HEK293 (cell line): ENCODE measurements around the gene SCARB2.

ENCODE experiments used
- CTCF ChIA-PET: fragments of 350-600 bp; formaldehyde crosslinking; extraction: SDS; loops from one replicate; lab custom pipeline; 2021; ENCODE audit warnings: antibody characterized with exemption; lab: Yijun Ruan, JAX
- POLR2A ChIA-PET: fragments of 300-600 bp; formaldehyde crosslinking; extraction: SDS; loops from one replicate; lab custom pipeline; 2020; ENCODE audit warnings: antibody characterized with exemption, inconsistent platforms; lab: Yijun Ruan, JAX
- H3K27ac ChIP-seq: fragments of 200-500 bp; sonication (Bioruptor generic); 2 replicates; pipeline ENCODE4 v1.5.1; 2014; ENCODE audit warnings: low read depth, low read length, control low read depth, inconsistent platforms; ENCODE audit errors: extremely low read depth
- H3K36me3 ChIP-seq, 2 experiments: fragments of 200-500 bp in 1 of 2; sonication (Bioruptor generic) in 1 of 2; 1 replicate in 1 of 2; 2 replicates in 1 of 2; pipeline ENCODE4 v1.5.1; 2014 to 2017; ENCODE audit warnings: inconsistent platforms in 2 of 2, low read length in 2 of 2; ENCODE audit not compliant: control insufficient read depth in 2 of 2, insufficient read depth in 1 of 2
- H3K4me1 ChIP-seq: fragments of 200-500 bp; sonication (Bioruptor generic); 2 replicates; pipeline ENCODE4 v1.5.1; 2014; ENCODE audit warnings: mild to moderate bottlenecking, low read length, inconsistent platforms; ENCODE audit not compliant: control insufficient read depth, insufficient read depth
- H3K4me3 ChIP-seq: 2 replicates; pipeline ENCODE4 v1.5.1; 2011; ENCODE audit warnings: low read depth, mild to moderate bottlenecking, control low read depth, low read length, moderate library complexity
- H3K9me3 ChIP-seq: fragments of 200-500 bp; sonication (Bioruptor generic); 2 replicates; pipeline ENCODE4 v1.5.1; 2014; ENCODE audit warnings: low read depth, low read length, inconsistent platforms; ENCODE audit not compliant: control insufficient read depth, insufficient read depth
- BCL11B ChIP-seq: fragments of 450-650 bp; formaldehyde crosslinking; IDR thresholded peaks from 2 replicates; pipeline ENCODE4 v1.5.1; 2016; ENCODE audit warnings: low read depth, missing biosample characterization, missing genetic modification characterization
- GLIS1 ChIP-seq: fragments of 450-650 bp; formaldehyde crosslinking; IDR thresholded peaks from 2 replicates; pipeline ENCODE4 v1.5.1; 2016; ENCODE audit warnings: missing biosample characterization, missing genetic modification characterization
- KLF8 ChIP-seq: fragments of 450-650 bp; formaldehyde crosslinking; IDR thresholded peaks from 2 replicates; pipeline ENCODE4 v1.5.1; 2016; ENCODE audit warnings: missing biosample characterization, missing genetic modification characterization
- MYNN ChIP-seq: fragments of 450-650 bp; formaldehyde crosslinking; IDR thresholded peaks from 2 replicates; pipeline ENCODE4 v1.5.1; 2016; ENCODE audit warnings: missing biosample characterization, missing genetic modification characterization, borderline replicate concordance
- OVOL3 ChIP-seq: fragments of 450-650 bp; formaldehyde crosslinking; IDR thresholded peaks from 2 replicates; pipeline ENCODE4 v1.5.1; 2016; ENCODE audit warnings: missing biosample characterization, missing genetic modification characterization
- SCRT1 ChIP-seq: fragments of 450-650 bp; formaldehyde crosslinking; IDR thresholded peaks from 2 replicates; pipeline ENCODE4 v1.5.1; 2016; ENCODE audit warnings: missing biosample characterization, missing genetic modification characterization, borderline replicate concordance
- SCRT2 ChIP-seq: fragments of 450-650 bp; formaldehyde crosslinking; IDR thresholded peaks from 2 replicates; pipeline ENCODE4 v1.5.1; 2016; ENCODE audit warnings: missing biosample characterization, missing genetic modification characterization
- ZBTB21 ChIP-seq: fragments of 450-650 bp; formaldehyde crosslinking; IDR thresholded peaks from 2 replicates; pipeline ENCODE4 v1.5.1; 2017; ENCODE audit warnings: missing biosample characterization, missing genetic modification characterization
- ZNF132 ChIP-seq: fragments of 450-650 bp; formaldehyde crosslinking; IDR thresholded peaks from 2 replicates; pipeline ENCODE4 v1.5.1; 2017; ENCODE audit warnings: missing biosample characterization, missing genetic modification characterization, borderline replicate concordance
- ZNF133 ChIP-seq: fragments of 450-650 bp; formaldehyde crosslinking; IDR thresholded peaks from 2 replicates; pipeline ENCODE4 v1.5.1; 2016; ENCODE audit warnings: missing biosample characterization, missing genetic modification characterization
- ZNF571 ChIP-seq: fragments of 450-650 bp; formaldehyde crosslinking; IDR thresholded peaks from 2 replicates; pipeline ENCODE4 v1.5.0; 2017; ENCODE audit warnings: missing biosample characterization, missing genetic modification characterization
- ZNF610 ChIP-seq: fragments of 450-650 bp; formaldehyde crosslinking; IDR thresholded peaks from 2 replicates; pipeline ENCODE4 v1.5.1; 2016; ENCODE audit warnings: missing biosample characterization, missing genetic modification characterization, borderline replicate concordance
- ZNF701 ChIP-seq: fragments of 450-650 bp; formaldehyde crosslinking; IDR thresholded peaks from 2 replicates; pipeline ENCODE4 v1.5.1; 2016; ENCODE audit warnings: missing biosample characterization, missing genetic modification characterization
- ZNF777 ChIP-seq: fragments of 450-650 bp; formaldehyde crosslinking; IDR thresholded peaks from 2 replicates; pipeline ENCODE4 v1.5.1; 2017; ENCODE audit warnings: missing biosample characterization, missing genetic modification characterization, borderline replicate concordance
- ZNF785 ChIP-seq: fragments of 450-650 bp; formaldehyde crosslinking; IDR thresholded peaks from 2 replicates; pipeline ENCODE4 v1.5.1; 2016; ENCODE audit warnings: missing biosample characterization, missing genetic modification characterization
- ZNF843 ChIP-seq: fragments of 450-650 bp; formaldehyde crosslinking; IDR thresholded peaks from 2 replicates; pipeline ENCODE4 v1.5.1; 2016; ENCODE audit warnings: missing biosample characterization, missing genetic modification characterization
- ZXDB ChIP-seq: fragments of 450-650 bp; formaldehyde crosslinking; IDR thresholded peaks from 2 replicates; pipeline ENCODE4 v1.5.1; 2016; ENCODE audit warnings: missing biosample characterization, missing genetic modification characterization
- TF ChIP-seq, protein P1 (sequence below): fragments of 450-650 bp; formaldehyde crosslinking; IDR thresholded peaks from 2 replicates; pipeline ENCODE4 v1.5.1; 2017; ENCODE audit warnings: missing biosample characterization, missing genetic modification characterization
- TF ChIP-seq, protein P2 (sequence below): fragments of 450-650 bp; formaldehyde crosslinking; optimal IDR thresholded peaks from 2 replicates; pipeline ENCODE3; 2016; ENCODE audit warnings: missing biosample characterization, mild to moderate bottlenecking, missing genetic modification characterization
- TF ChIP-seq, protein P3 (sequence below): fragments of 450-650 bp; formaldehyde crosslinking; IDR thresholded peaks from 2 replicates; pipeline ENCODE4 v1.5.1; 2016; ENCODE audit warnings: missing biosample characterization, missing genetic modification characterization

The SCARB2 gene

DNA sequence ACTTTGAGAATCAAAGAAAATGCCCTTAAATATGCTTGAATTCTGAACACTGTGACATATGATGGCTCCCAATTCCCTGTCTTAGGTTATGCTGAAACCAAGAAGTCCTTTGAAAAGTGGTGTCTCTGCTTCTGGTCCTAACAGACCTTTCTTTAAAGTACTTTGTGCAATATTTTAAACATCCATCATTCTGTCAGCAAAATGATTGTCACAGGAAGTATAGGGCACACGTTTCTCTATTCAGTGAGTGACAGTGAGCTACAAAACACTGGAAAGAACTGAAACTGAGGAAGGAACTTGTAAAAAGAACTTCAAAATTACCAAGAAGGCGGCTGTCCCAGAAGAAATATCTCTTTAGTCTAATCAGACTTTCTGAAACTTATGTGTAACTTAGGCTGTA is 53.3 kb downstream of the SCARB2 start:
- no peak overlapping the region for H3K4me3 ChIP-seq

DNA sequence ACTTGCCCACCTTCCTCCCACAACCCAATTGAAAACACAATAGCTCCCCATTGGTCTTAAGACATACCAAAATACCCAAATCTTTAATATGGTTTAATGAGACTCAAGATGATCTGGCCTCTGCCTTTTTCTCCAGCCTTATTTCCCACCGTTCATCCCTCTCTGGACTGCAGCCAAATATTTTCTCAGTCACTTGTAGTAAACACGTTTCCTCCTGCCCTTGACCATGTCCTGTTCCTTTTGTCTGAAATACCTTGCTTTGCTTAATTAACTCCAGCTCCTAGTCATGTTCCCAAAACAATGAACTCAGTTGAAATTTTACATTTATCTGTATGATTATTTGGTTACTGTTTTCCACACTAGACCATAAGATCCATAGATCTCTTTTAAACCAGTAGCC is 57.0 kb downstream of the SCARB2 start:
- H3K36me3 ChIP-seq = peaks cover 0 to 15% of the 10 kb centered on the region in 2 experiments; a peak in 1 of 3 replicates

More for the DNA sequence above, 53.3 kb downstream of the SCARB2 start:
- CTCF ChIA-PET = interaction anchor here (1.5 kb wide), 1 partner anchor 20 kb away, joined by 5 read pairs; no protein-coding TSS in a partner anchor
- no peak for TF ChIP-seq ZNF133 (tag by site-specific recombination)
- Histone ChIP-seq H3K36me3 (peaks cover 0 to 44% of the 10 kb centered on the region in 2 experiments; a peak in 1 of 3 replicates), H3K27ac (no peak overlapping the region), H3K9me3 (no peaks in the 10 kb centered on the region), H3K4me1 (no peaks in the 10 kb centered on the region)
- POLR2A ChIA-PET = no interaction called here

DNA sequence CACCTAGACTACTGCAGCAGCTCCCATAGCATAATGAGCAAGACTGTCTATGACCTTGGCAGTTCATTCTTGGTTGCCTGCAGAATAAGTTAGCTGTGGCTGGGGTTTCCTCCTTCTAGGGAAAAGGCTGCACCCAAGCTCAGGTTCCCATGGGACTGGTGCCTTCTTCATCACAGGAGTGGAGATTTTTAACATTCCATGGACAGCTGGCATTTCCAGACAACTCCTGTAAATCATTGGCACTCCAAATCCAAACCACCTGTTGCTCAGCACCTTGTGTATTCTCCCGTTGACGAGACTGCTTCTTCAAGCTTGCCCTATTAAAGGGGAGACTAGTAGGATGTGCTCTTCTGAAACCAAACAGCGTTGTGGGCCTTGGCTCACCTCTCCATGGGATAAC is 57.6 kb downstream of the SCARB2 start:
- CTCF ChIA-PET = interaction anchor here (0.7 to 0.8 kb wide), 2 partner anchors 15 to 24 kb away, joined by 3 to 4 read pairs; no protein-coding TSS in a partner anchor
- POLR2A ChIA-PET = no interaction called here

More for the DNA sequence above, 57.0 kb downstream of the SCARB2 start:
- TF ChIP-seq SCRT2 (tag by site-specific recombination) = no peak
- no peak for TF ChIP-seq BCL11B (tag by site-specific recombination)
- no peak for TF ChIP-seq OVOL3
- TF ChIP-seq GLIS1 (tag by site-specific recombination) = no peak
- no peak for TF ChIP-seq ZNF785 (tag by site-specific recombination)
- TF ChIP-seq ZXDB (tag by site-specific recombination) = no peak
- no peak for TF ChIP-seq ZNF701 (tag by site-specific recombination)
- no peak overlapping the region for H3K4me3 ChIP-seq
- H3K4me1 ChIP-seq = no peaks in the 10 kb centered on the region
- H3K9me3 ChIP-seq = no peaks in the 10 kb centered on the region
- CTCF ChIA-PET = interaction anchor here (0.8 kb wide), 1 partner anchor 23 kb away, joined by 3 read pairs; no protein-coding TSS in a partner anchor
- POLR2A ChIA-PET = no interaction called here
- no peak overlapping the region for H3K27ac ChIP-seq

DNA sequence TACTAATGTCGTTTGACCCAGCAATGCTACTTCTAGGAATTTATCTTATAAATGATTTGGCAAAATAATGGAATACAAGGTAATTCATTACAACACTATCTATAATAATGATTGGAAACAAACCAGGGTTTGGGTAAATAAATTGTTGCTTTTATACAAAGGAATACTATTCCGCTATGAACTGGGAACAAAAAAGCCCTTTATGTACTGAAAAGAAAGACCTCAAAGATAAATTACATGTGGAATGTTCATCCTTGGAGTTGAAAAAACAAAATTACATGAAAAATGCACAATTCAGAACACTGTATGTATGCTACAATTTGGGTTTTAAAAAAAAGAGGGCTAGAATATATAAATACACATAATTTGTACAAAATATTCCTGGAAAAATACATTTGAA is 60.3 kb downstream of the SCARB2 start:
- CTCF ChIA-PET = no interaction called here
- POLR2A ChIA-PET = no interaction called here
- TF ChIP-seq, protein P1, sequence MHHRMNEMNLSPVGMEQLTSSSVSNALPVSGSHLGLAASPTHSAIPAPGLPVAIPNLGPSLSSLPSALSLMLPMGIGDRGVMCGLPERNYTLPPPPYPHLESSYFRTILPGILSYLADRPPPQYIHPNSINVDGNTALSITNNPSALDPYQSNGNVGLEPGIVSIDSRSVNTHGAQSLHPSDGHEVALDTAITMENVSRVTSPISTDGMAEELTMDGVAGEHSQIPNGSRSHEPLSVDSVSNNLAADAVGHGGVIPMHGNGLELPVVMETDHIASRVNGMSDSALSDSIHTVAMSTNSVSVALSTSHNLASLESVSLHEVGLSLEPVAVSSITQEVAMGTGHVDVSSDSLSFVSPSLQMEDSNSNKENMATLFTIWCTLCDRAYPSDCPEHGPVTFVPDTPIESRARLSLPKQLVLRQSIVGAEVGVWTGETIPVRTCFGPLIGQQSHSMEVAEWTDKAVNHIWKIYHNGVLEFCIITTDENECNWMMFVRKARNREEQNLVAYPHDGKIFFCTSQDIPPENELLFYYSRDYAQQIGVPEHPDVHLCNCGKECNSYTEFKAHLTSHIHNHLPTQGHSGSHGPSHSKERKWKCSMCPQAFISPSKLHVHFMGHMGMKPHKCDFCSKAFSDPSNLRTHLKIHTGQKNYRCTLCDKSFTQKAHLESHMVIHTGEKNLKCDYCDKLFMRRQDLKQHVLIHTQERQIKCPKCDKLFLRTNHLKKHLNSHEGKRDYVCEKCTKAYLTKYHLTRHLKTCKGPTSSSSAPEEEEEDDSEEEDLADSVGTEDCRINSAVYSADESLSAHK (tag by site-specific recombination) = no peak
- TF ChIP-seq SCRT1 (tag by site-specific recombination) = no peak
- no peak for TF ChIP-seq MYNN (tag by site-specific recombination)
- no peak for TF ChIP-seq ZNF571 (tag by site-specific recombination)
- TF ChIP-seq ZBTB21 = no peak
- TF ChIP-seq ZNF843 (tag by site-specific recombination) = no peak
- no peak for TF ChIP-seq ZNF132
- TF ChIP-seq OVOL3 = no peak
- TF ChIP-seq KLF8 (tag by site-specific recombination) = no peak
- no peak for TF ChIP-seq ZNF777 (tag by site-specific recombination)
- TF ChIP-seq, protein P2, sequence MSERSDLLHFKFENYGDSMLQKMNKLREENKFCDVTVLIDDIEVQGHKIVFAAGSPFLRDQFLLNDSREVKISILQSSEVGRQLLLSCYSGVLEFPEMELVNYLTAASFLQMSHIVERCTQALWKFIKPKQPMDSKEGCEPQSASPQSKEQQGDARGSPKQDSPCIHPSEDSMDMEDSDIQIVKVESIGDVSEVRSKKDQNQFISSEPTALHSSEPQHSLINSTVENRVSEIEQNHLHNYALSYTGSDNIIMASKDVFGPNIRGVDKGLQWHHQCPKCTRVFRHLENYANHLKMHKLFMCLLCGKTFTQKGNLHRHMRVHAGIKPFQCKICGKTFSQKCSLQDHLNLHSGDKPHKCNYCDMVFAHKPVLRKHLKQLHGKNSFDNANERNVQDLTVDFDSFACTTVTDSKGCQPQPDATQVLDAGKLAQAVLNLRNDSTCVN = no peak
- TF ChIP-seq, protein P3, sequence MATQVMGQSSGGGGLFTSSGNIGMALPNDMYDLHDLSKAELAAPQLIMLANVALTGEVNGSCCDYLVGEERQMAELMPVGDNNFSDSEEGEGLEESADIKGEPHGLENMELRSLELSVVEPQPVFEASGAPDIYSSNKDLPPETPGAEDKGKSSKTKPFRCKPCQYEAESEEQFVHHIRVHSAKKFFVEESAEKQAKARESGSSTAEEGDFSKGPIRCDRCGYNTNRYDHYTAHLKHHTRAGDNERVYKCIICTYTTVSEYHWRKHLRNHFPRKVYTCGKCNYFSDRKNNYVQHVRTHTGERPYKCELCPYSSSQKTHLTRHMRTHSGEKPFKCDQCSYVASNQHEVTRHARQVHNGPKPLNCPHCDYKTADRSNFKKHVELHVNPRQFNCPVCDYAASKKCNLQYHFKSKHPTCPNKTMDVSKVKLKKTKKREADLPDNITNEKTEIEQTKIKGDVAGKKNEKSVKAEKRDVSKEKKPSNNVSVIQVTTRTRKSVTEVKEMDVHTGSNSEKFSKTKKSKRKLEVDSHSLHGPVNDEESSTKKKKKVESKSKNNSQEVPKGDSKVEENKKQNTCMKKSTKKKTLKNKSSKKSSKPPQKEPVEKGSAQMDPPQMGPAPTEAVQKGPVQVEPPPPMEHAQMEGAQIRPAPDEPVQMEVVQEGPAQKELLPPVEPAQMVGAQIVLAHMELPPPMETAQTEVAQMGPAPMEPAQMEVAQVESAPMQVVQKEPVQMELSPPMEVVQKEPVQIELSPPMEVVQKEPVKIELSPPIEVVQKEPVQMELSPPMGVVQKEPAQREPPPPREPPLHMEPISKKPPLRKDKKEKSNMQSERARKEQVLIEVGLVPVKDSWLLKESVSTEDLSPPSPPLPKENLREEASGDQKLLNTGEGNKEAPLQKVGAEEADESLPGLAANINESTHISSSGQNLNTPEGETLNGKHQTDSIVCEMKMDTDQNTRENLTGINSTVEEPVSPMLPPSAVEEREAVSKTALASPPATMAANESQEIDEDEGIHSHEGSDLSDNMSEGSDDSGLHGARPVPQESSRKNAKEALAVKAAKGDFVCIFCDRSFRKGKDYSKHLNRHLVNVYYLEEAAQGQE (tag by site-specific recombination) = no peak
- TF ChIP-seq, all 188 proteins: peak for 0
- Histone ChIP-seq H3K9me3 (no peaks in the 10 kb centered on the region), H3K4me1 (no peaks in the 10 kb centered on the region; the same call in 1 of the 2 replicates), H3K4me3 (no peak overlapping the region), H3K27ac (no peak overlapping the region), H3K36me3 (no peaks in the 10 kb centered on the region)

More for the DNA sequence above, 57.6 kb downstream of the SCARB2 start:
- TF ChIP-seq SCRT2 (tag by site-specific recombination) (peak; percentile 78), SCRT1 (tag by site-specific recombination) (0 out of 2 replicates have a peak, but pooled peaks have one; percentile 25), ZNF610 (tag by site-specific recombination) (no peak)
- TF ChIP-seq, all 188 proteins: peak for 2
- H3K36me3 ChIP-seq = peaks cover 0 to 9% of the 10 kb centered on the region in 2 experiments; a peak in 1 of 3 replicates
- H3K9me3 ChIP-seq = no peaks in the 10 kb centered on the region
- H3K4me1 ChIP-seq = no peaks in the 10 kb centered on the region
- no peak overlapping the region for H3K4me3 ChIP-seq
- H3K27ac ChIP-seq = no peak overlapping the region
